Fibroblast of lung (primary cell): ENCODE measurements around the gene ZNF341. TPM values are rescaled to one million over a fixed set of nuclear protein-coding genes. Genes with fewer than 3 reads are reported as not detected.
A peak's percentile ranks its signal among the peaks of the same experiment; 100 is the strongest.

Source experiments
- DNase-seq, 2 donors: peaks; one replicate each; pipeline versions ENCODE4 v3.0.0 to v3.0.0-alpha.2; 2010; ENCODE audit warnings: low read depth in 2 of 2
- H2AFZ ChIP-seq: 2 replicates; pipeline ENCODE4 v1.5.1; 2012; ENCODE audit warnings: low read length, control low read depth, inconsistent platforms
- H3K27ac ChIP-seq: 2 replicates; pipeline ENCODE4 v1.5.1; 2011; ENCODE audit warnings: low read length, control low read depth; ENCODE audit not compliant: insufficient read depth
- H3K27me3 ChIP-seq: 2 replicates; pipeline ENCODE4 v1.5.1; 2011; ENCODE audit warnings: mild to moderate bottlenecking, low read length; ENCODE audit not compliant: control insufficient read depth, insufficient read depth
- H3K36me3 ChIP-seq: 2 replicates; pipeline ENCODE4 v1.5.1; 2011; ENCODE audit warnings: low read length; ENCODE audit not compliant: control insufficient read depth, insufficient read depth
- H3K4me1 ChIP-seq: 2 replicates; pipeline ENCODE4 v1.5.1; 2011; ENCODE audit warnings: low read length; ENCODE audit not compliant: control insufficient read depth, insufficient read depth; ENCODE audit errors: extremely low read depth
- H3K4me2 ChIP-seq: 2 replicates; pipeline ENCODE4 v1.5.1; 2011; ENCODE audit warnings: low read length, control low read depth; ENCODE audit not compliant: insufficient read depth; ENCODE audit errors: extremely low read depth
- H3K4me3 ChIP-seq, 4 experiments: fragments of 200-600 bp in 1 of 4; sonication (generic) in 1 of 4; replicated peaks in 1 of 4; 2 replicates each; pipeline ENCODE4 v1.5.1; 2011 to 2016; ENCODE audit warnings: low read length in 4 of 4, low read depth in 3 of 4, mild to moderate bottlenecking in 3 of 4, control low read depth in 2 of 4, inconsistent platforms in 1 of 4, mixed read lengths in 1 of 4; ENCODE audit not compliant: insufficient read depth in 1 of 4; ENCODE audit errors: control extremely low read depth in 1 of 4
- H3K79me2 ChIP-seq: 2 replicates; pipeline ENCODE4 v1.5.1; 2012; ENCODE audit warnings: mild to moderate bottlenecking, low read length, inconsistent platforms; ENCODE audit not compliant: control insufficient read depth, insufficient read depth
- H3K9ac ChIP-seq: 2 replicates; pipeline ENCODE4 v1.5.1; 2011; ENCODE audit warnings: mild to moderate bottlenecking, low read length, control low read depth; ENCODE audit not compliant: insufficient read depth
- H3K9me3 ChIP-seq: 2 replicates; pipeline ENCODE4 v1.5.1; 2012; ENCODE audit warnings: low read depth, low read length; ENCODE audit not compliant: control insufficient read depth, insufficient read depth
- H4K20me1 ChIP-seq: 2 replicates; pipeline ENCODE4 v1.5.1; 2011; ENCODE audit warnings: low read length; ENCODE audit not compliant: control insufficient read depth, insufficient read depth; ENCODE audit errors: extremely low read depth
- CTCF ChIP-seq, 2 donors: IDR thresholded peaks in 1 of 2; conservative IDR thresholded peaks in 1 of 2; 1 replicate in 1 of 2; 2 replicates in 1 of 2; pipeline ENCODE4 v1.5.1; 2011 to 2012; ENCODE audit warnings: low read length in 2 of 2, control low read depth in 1 of 2, inconsistent platforms in 1 of 2, low read depth in 1 of 2, mild to moderate bottlenecking in 1 of 2
- EZH2 ChIP-seq: IDR thresholded peaks from 2 replicates; pipeline ENCODE4 v1.5.1; 2012; ENCODE audit warnings: low read length, control low read depth, mild to moderate bottlenecking; ENCODE audit errors: missing control alignments
- polyA minus RNA-seq: library from RNA; depleted of rRNA, polyadenylated mRNA; stranded (reverse); fragments of >200 nt; gene quantifications from 2 replicates; pipeline ENCODE4 v1.2.3, GENCODE V29; 2011; ENCODE audit warnings: low replicate concordance
- polyA plus RNA-seq, 2 donors: library from polyadenylated mRNA; depleted of rRNA in 1 of 2; stranded (reverse) in 1 of 2; unstranded in 1 of 2; fragments of >200 nt; gene quantifications; 2 replicates each; pipeline ENCODE4 v1.2.1, GENCODE V29; 2011 to 2012; ENCODE audit warnings: missing spikeins in 1 of 2
- total RNA-seq: library from RNA; depleted of rRNA; stranded (reverse); fragments of >200 nt; gene quantifications from 2 replicates; pipeline ENCODE4 v1.2.1, GENCODE V29; 2014

The ZNF341 gene
- total RNA-seq (0.77 and 0.99 TPM in 2 replicates), polyA plus RNA-seq (1.1 and 1.6 TPM in 2 replicates), polyA minus RNA-seq (1.3 and 7.5 TPM in 2 replicates)
- 1.2 and 1.8 TPM in 2 replicates for polyA plus RNA-seq (2012)

GRCh38 chr20:33731693-33732165 is at the start of gene ZNF341:
TSS of gene ZNF341 (plus strand) at chr20:33731996. CDS start at chr20:33732022, 26 bp downstream.
- Histone ChIP-seq H3K9me3 (peaks cover under 1% of the 10 kb centered on the region), H3K4me1 (peaks cover 12% of the 10 kb centered on the region), H3K27ac (peak within 1 kb of the TSS; percentile 63), H3K9ac (peak within 1 kb of the TSS; percentile 57), H3K4me3 (peak within 1 kb of the TSS; percentile 58 to 63 (median 60)), H3K36me3 (no peaks in the 10 kb centered on the region), H3K27me3 (no peaks in the 10 kb centered on the region), H3K79me2 (no peaks in the 10 kb centered on the region), H2AFZ (peak within 1 kb of the TSS; percentile 87), H3K4me2 (peak within 1 kb of the TSS; percentile 91), H4K20me1 (no peaks in the 10 kb centered on the region)
- DNase-seq: peak in 1 of 2 donors; percentile 73
- TF ChIP-seq EZH2 (no peak), CTCF (conservative IDR thresholded peaks at IDR 0.05 in 1 of 2, IDR thresholded peaks at IDR 0.05 in 1 of 2; ENCODE audit: low read depth in 1 of 2, low read length in 2 of 2) (peak; percentile 59 to 66)

- Histone ChIP-seq H3K9ac (peak overlapping the region; percentile 53), H3K4me3 (peak overlapping the region in 3 of 4 experiments; percentile 44 to 67 (median 59)), H3K4me2 (peak overlapping the region; percentile 97), H3K27me3 (no peaks in the 10 kb centered on the region), H3K36me3 (no peaks in the 10 kb centered on the region), H2AFZ (peak overlapping the region; percentile 65), H3K27ac (peak overlapping the region; percentile 61), H3K79me2 (peaks cover 14% of the 10 kb centered on the region), H3K9me3 (no peaks in the 10 kb centered on the region), H3K4me1 (peaks cover 8% of the 10 kb centered on the region), H4K20me1 (no peaks in the 10 kb centered on the region)
- DNase-seq: no peak
- TF ChIP-seq CTCF (conservative IDR thresholded peaks at IDR 0.05 in 1 of 2, IDR thresholded peaks at IDR 0.05 in 1 of 2; ENCODE audit: low read depth in 1 of 2, low read length in 2 of 2) (no peak), EZH2 (no peak)
These were observed 47.1 kb upstream of the ZNF341 start for GRCh38 chr20:33684533-33685327.

GRCh38 chr20:33685328-33686099 is 46.3 kb upstream of the ZNF341 start:
- no peaks in the 10 kb centered on the region for H4K20me1 ChIP-seq
- H3K9me3 ChIP-seq: no peaks in the 10 kb centered on the region
- peak overlapping the region; percentile 65 for H2AFZ ChIP-seq
- no peaks in the 10 kb centered on the region for H3K36me3 ChIP-seq
- peak overlapping the region; percentile 44 to 67 (median 56) for H3K4me3 ChIP-seq
- H3K9ac ChIP-seq: peak overlapping the region; percentile 53
- no peak for DNase-seq
- peaks cover 14% of the 10 kb centered on the region for H3K79me2 ChIP-seq
- peak overlapping the region; percentile 97 for H3K4me2 ChIP-seq
- H3K4me1 ChIP-seq: peaks cover 8% of the 10 kb centered on the region
- H3K27me3 ChIP-seq: no peaks in the 10 kb centered on the region
- peak overlapping the region; percentile 61 for H3K27ac ChIP-seq
- TF ChIP-seq EZH2 (no peak), CTCF (conservative IDR thresholded peaks at IDR 0.05 in 1 of 2, IDR thresholded peaks at IDR 0.05 in 1 of 2; ENCODE audit: low read depth in 1 of 2, low read length in 2 of 2) (no peak)
